ENCODE results near the gene FAM111A. TPM values are rescaled to one million over a fixed set of nuclear protein-coding genes. Genes with fewer than 3 reads are reported as not detected.

The FAM111A gene
- total RNA-seq, 1 experiment from 2014 or later: 49.2 TPM

GRCh38 chr11:59173080-59173963, 30.7 kb downstream of the FAM111A start:
- Histone ChIP-seq H3K4me1 (ENCODE audit: insufficient read depth, low read length) (peaks cover 37% of the 10 kb centered on the region), H4K20me1 (ENCODE audit: low read length) (no peaks in the 10 kb centered on the region), H3K27me3 (ENCODE audit: low read length) (peaks cover 13% of the 10 kb centered on the region; the same call in 1 of the 2 replicates), H3K4me3 (ENCODE audit: low read length) (peak overlapping the region; percentile 78), H3K9ac (ENCODE audit: low read length) (0 out of 2 replicates have a peak overlapping the region, but pooled peaks have one; percentile 2), H3K79me2 (ENCODE audit: low read length) (peaks cover 15% of the 10 kb centered on the region), H3K9me3 (ENCODE audit: low read length) (no peaks in the 10 kb centered on the region), H3K4me2 (ENCODE audit: low read length) (peak overlapping the region; percentile 99), H3K36me3 (ENCODE audit: low read depth, low read length) (no peaks in the 10 kb centered on the region), H3K9me2 (replicated peaks; ENCODE audit: low read length) (no peaks in the 10 kb centered on the region), H2AFZ (ENCODE audit: low read length) (peak overlapping the region; percentile 54; the same call in 1 of the 2 replicates), H3F3A (ENCODE audit: low read length, unreplicated experiment) (peaks cover 3% of the 10 kb centered on the region), H3K27ac (ENCODE audit: low read length) (peak overlapping the region; percentile 84)
- CTCF ChIA-PET: interaction anchor here (1.3 to 2.0 kb wide), 2 partner anchors 9 to 13 kb away, joined by 7 to 8 read pairs; no protein-coding TSS in a partner anchor
- intact Hi-C loops (cut with micrococcal nuclease): no loop called here
- POLR2A ChIA-PET (ENCODE audit: unreplicated experiment): no interaction called here
- no peak for ATAC-seq
- TF ChIP-seq EZH2 (IDR thresholded peaks at IDR 0.05; ENCODE audit: low read length, unreplicated experiment) (no peak), EZH2phosphoT487 (IDR thresholded peaks at IDR 0.05; ENCODE audit: borderline replicate concordance, low read length) (no peak)
- TF ChIP-seq, protein P1, sequence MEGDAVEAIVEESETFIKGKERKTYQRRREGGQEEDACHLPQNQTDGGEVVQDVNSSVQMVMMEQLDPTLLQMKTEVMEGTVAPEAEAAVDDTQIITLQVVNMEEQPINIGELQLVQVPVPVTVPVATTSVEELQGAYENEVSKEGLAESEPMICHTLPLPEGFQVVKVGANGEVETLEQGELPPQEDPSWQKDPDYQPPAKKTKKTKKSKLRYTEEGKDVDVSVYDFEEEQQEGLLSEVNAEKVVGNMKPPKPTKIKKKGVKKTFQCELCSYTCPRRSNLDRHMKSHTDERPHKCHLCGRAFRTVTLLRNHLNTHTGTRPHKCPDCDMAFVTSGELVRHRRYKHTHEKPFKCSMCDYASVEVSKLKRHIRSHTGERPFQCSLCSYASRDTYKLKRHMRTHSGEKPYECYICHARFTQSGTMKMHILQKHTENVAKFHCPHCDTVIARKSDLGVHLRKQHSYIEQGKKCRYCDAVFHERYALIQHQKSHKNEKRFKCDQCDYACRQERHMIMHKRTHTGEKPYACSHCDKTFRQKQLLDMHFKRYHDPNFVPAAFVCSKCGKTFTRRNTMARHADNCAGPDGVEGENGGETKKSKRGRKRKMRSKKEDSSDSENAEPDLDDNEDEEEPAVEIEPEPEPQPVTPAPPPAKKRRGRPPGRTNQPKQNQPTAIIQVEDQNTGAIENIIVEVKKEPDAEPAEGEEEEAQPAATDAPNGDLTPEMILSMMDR (conservative IDR thresholded peaks at IDR 0.05; ENCODE audit: low read depth, low read length): no peak
- DNase-seq: no peak
- no TSS peak for BruUV-seq (replicated peaks)

- CTCF ChIA-PET: interaction anchor here (0.7 to 1.3 kb wide), 4 partner anchors 12 to 33 kb away, joined by 3 to 8 read pairs (median 4); no protein-coding TSS in a partner anchor
- peaks cover 37% of the 10 kb centered on the region for H3K4me1 ChIP-seq (ENCODE audit: insufficient read depth, low read length)
- POLR2A ChIA-PET (ENCODE audit: unreplicated experiment): no interaction called here
- H3K9me2 ChIP-seq (replicated peaks; ENCODE audit: low read length): no peaks in the 10 kb centered on the region
- H3K36me3 ChIP-seq (ENCODE audit: low read depth, low read length): no peaks in the 10 kb centered on the region
- H3K4me2 ChIP-seq (ENCODE audit: low read length): peak overlapping the region; percentile 99
- no peaks in the 10 kb centered on the region for H4K20me1 ChIP-seq (ENCODE audit: low read length)
- ATAC-seq (no peak), DNase-seq (peak; percentile 67)
- peak overlapping the region; percentile 84 for H3K27ac ChIP-seq (ENCODE audit: low read length)
- peak overlapping the region; percentile 20; the same call in 1 of the 2 replicates for H2AFZ ChIP-seq (ENCODE audit: low read length)
- TF ChIP-seq, protein P1 (conservative IDR thresholded peaks at IDR 0.05; ENCODE audit: low read depth, low read length): no peak
- TF ChIP-seq EZH2 (IDR thresholded peaks at IDR 0.05; ENCODE audit: low read length, unreplicated experiment) (no peak), EZH2phosphoT487 (IDR thresholded peaks at IDR 0.05; ENCODE audit: borderline replicate concordance, low read length) (no peak)
- H3K27me3 ChIP-seq (ENCODE audit: low read length): peaks cover 11% of the 10 kb centered on the region; the same call in 1 of the 2 replicates
- peaks cover 15% of the 10 kb centered on the region for H3K79me2 ChIP-seq (ENCODE audit: low read length)
- no peaks in the 10 kb centered on the region for H3K9me3 ChIP-seq (ENCODE audit: low read length)
- peaks cover 3% of the 10 kb centered on the region for H3F3A ChIP-seq (ENCODE audit: low read length, unreplicated experiment)
- peak overlapping the region; percentile 48 for H3K4me3 ChIP-seq (ENCODE audit: low read length)
- intact Hi-C loops (cut with micrococcal nuclease): no loop called here
- BruUV-seq (replicated peaks): no TSS peak
- peak overlapping the region; percentile 38 for H3K9ac ChIP-seq (ENCODE audit: low read length)
Observed at GRCh38 chr11:59173964-59174663, 31.5 kb downstream of the FAM111A start.

Measured in PC-3 (cell line).